ENCODE results near the gene LMTK2.
A peak's percentile ranks its signal among the peaks of the same experiment; 100 is the strongest.

Gene LMTK2

GRCh38 chr7:98203261-98203963, 96.8 kb downstream of the LMTK2 start:
- TF ChIP-seq CTCF (IDR thresholded peaks at IDR 0.05; ENCODE audit: borderline replicate concordance, control extremely low read depth, extremely low read depth, insufficient read depth, missing control alignments), result no peak
- in situ Hi-C loops (cut with MboI; ENCODE audit: low sequenced_read_pairs, unreplicated experiment), result no loop called here

GRCh38 chr7:98203964-98204605, 97.4 kb downstream of the LMTK2 start:
- DNase-seq (ENCODE audit: low spot score), result no peak
- in situ Hi-C loops (cut with MboI; ENCODE audit: low sequenced_read_pairs, unreplicated experiment), result no loop called here
- TF ChIP-seq CTCF (IDR thresholded peaks at IDR 0.05; ENCODE audit: borderline replicate concordance, control extremely low read depth, extremely low read depth, insufficient read depth, missing control alignments), result no peak

More at GRCh38 chr7:98203261-98203963, 96.8 kb downstream of the LMTK2 start:
- peak; percentile 83 for DNase-seq (ENCODE audit: low spot score)

- DNase-seq (ENCODE audit: low spot score), result no peak
- in situ Hi-C loops (cut with MboI; ENCODE audit: low sequenced_read_pairs, unreplicated experiment), result no loop called here
- no peak for TF ChIP-seq CTCF (IDR thresholded peaks at IDR 0.05; ENCODE audit: borderline replicate concordance, control extremely low read depth, extremely low read depth, insufficient read depth, missing control alignments)
These were observed 98.0 kb downstream of the LMTK2 start for GRCh38 chr7:98204670-98205069.

- in situ Hi-C loops (cut with MboI; ENCODE audit: low sequenced_read_pairs, unreplicated experiment), result no loop called here
- no peak for TF ChIP-seq CTCF (IDR thresholded peaks at IDR 0.05; ENCODE audit: borderline replicate concordance, control extremely low read depth, extremely low read depth, insufficient read depth, missing control alignments)
- DNase-seq (ENCODE audit: low spot score), result no peak
These were observed 98.6 kb downstream of the LMTK2 start for GRCh38 chr7:98205162-98205845.

- in situ Hi-C loops (cut with MboI; ENCODE audit: low sequenced_read_pairs, unreplicated experiment), result no loop called here
- DNase-seq (ENCODE audit: low spot score), result no peak
- TF ChIP-seq CTCF (IDR thresholded peaks at IDR 0.05; ENCODE audit: borderline replicate concordance, control extremely low read depth, extremely low read depth, insufficient read depth, missing control alignments), result no peak
These were observed 100.0 kb downstream of the LMTK2 start for GRCh38 chr7:98206451-98207330.
